Stimulated activated CD4-positive, alpha-beta T cell treated with anti-CD3 and anti-CD28 coated beads, Interleukin-15, amount 100 ng/mL, for 1 hour (primary cell): Measurements from ENCODE around the gene CNPY3.
A peak's percentile ranks its signal among the peaks of the same experiment; 100 is the strongest.
"Not testable (repeated sequence)": the region's sequence is repeated elsewhere in the genome, so short reads cannot be mapped to it uniquely, and the experiment has no call there.

Experiments
- DNase-seq, 2 donors: peaks; one replicate each; pipeline ENCODE4 v3.0.0-alpha.2; 2020; ENCODE audit warnings: low read depth in 1 of 2, low spot score in 1 of 2

Gene CNPY3

DNA sequence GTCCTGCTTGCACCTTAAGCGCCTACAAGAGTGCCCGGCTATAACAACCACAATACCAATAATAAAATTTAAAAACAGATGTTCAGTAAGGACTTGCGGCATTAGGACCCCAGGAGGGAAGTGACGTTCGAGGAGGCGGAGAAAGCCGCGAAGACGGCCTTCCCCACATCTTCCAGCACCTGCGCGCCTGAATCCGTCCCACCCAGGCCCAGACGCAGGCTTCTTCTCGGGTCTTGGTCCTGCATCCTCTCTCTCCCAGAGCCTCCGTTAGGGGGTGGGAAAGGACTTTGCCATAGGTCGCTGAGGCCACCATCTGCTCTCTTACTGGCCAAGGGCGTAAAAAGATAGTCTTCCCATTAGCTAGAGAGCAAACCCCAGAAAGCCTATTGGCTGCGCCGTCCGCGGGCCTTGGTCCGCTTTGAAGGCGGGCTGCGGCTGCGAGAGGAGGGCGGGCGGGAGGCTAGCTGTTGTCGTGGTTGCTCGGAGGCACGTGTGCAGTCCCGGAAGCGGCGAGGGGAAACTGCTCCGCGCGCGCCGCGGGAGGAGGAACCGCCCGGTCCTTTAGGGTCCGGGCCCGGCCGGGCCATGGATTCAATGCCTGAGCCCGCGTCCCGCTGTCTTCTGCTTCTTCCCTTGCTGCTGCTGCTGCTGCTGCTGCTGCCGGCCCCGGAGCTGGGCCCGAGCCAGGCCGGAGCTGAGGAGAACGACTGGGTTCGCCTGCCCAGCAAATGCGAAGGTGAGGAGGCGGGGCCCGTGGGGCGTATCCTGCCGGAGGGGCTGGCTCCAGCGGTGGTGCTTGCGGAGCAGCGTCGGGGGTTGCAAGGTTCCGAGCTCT, at the start of gene CNPY3:
Gene CNPY3 (plus strand): TSS at position 495 of the 835 bp plus-strand sequence. CDS start 91 bp downstream, at position 586.
- DNase-seq = peak; percentile 80 to 88

DNA sequence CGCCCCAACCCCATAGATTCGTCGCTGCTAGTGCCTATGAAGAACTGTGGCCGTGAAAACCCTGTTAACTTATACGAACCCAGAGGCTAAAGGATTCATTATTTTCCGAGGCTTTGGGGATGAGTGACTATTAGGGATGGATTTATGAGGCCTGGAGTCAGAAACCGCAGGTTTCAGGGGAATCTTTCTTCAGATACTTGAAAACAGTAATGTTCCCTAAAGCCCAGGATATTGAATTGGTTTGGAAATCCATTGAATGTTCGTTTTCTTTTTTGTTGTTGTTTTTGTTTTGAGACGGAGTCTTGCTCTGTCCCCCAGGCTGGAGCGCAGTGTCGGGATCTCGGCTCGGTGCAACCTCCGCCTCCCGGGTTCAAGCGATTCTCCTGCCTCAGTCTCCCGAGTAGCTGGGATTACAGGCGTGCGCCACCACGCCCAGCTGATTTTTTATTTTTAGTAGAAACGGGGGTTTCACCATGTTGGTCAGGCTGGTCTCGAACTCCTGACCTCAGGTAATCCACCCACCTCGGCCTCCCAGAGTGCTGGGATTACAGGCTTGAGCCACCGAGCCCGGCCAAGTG, 49.0 kb upstream of the CNPY3 start:
- not testable (repeated sequence) for DNase-seq

DNA sequence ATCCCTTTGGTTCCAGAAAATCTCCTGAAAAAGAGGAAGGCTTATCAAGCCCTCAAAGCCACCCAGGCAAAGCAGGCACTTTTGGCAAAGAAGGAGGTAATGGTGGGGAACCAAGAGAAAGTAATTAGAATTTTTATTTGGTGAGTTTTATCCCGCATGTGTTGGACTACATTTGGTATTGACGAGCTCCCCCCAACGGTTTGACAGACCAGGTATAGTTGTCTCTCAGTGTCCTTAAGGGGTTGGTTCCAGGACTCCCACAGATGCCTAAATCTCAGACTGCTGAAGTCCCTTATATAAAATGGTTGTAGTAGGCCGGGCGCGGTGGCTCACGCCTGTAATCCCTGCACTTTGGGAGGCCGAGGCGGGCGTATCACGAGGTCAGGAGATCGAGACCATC, 48.4 kb upstream of the CNPY3 start:
- not testable (repeated sequence) for DNase-seq

DNA sequence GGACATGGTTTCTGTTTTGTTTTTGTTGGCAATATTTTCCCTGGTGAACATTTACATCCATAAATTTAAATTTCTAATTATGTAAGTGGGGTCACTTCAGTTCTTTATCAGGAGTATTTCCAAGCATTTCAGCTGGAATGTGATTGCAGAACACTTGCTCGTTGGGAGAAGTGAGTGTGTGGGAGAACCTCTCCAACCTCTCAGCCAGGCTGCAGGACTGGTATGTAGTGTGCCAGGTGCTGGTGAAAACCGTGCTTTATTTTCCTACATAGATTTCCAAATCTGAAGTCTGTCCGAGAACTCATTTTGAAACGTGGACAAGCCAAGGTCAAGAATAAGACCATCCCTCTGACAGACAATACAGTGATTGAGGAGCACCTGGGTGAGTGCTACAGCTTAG, 43.6 kb upstream of the CNPY3 start:
- no peak for DNase-seq

DNA sequence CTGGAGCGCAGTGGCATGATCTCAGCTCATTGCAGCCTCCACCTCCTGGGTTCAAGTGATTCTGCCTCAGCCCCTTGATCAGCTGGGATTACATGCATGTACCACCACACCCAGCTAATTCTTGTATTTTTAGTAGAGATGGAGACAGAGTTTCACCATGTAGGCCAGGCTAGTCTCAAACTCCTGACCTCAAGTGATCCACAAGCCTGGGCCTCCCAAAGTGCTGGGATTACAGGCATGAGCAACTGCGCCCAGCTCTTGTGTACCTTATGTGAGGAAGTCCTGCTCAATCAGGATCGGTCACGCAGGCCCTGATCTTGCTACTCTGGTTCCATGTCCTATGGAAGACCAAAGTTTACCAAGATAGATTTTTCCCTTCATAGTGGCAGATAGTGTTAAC, 41.1 kb upstream of the CNPY3 start:
- not testable (repeated sequence) for DNase-seq

DNA sequence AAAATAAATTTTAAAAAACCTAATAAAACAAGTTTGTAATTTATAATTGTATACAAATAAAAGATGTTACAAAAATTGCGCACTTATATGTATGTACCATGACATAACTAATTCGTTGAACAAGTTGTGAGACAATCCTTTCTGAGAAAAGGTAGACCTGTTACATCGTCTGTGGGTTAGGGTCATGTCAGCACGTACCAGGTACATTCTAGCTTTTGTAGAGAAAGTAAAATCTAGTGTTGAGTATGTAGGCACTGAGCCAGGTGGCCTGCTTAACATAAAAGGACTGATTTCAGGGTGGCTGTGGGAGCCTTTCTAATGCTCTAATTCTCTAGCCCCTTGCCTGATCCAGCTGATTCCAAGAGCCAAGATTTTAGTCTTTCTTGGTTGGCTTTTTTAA, 39.5 kb upstream of the CNPY3 start:
- DNase-seq = no peak

DNA sequence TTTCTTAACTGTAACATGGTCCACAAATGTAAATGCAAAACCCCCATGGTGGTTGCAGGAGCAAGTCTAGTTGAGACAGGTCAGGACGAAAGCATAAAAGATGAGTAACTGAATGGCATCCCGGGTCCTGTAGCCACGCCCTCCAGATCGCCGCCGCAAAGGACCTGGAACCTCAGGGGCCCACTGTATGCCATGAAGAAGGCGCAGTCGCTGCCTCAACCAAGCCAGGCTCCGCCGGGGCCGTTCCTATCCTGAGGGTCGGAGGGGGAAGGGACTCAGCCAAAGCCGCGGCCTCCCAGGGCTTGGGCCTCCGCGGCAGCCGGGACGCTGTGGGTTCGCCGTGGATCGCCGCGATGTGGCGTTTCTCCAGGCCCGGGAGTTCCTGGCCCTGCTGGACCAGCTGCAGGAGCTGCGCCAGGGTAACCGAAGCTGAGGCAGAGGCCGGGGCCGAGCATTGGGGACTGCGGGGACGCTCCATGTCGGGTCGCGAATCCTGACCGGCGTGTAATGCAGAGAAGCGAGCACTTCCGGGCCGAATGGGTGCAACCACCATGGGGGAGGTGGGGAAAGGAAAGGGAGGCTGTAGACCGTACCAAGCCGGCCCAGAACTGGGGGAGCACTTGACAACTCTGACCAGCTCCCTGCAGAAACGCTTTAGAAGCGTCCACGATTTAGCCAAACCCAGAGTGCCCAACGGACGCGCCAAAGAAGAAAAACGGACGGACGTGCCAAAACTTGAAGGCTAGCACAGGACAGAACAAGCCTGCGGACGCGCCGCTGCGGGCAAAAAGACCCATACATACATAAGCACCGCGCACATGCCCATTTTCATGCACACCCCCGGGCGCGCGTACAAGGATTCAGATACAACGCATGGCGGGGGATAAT, 38.7 kb upstream of the CNPY3 start:
- peak; percentile 73 to 78 for DNase-seq

DNA sequence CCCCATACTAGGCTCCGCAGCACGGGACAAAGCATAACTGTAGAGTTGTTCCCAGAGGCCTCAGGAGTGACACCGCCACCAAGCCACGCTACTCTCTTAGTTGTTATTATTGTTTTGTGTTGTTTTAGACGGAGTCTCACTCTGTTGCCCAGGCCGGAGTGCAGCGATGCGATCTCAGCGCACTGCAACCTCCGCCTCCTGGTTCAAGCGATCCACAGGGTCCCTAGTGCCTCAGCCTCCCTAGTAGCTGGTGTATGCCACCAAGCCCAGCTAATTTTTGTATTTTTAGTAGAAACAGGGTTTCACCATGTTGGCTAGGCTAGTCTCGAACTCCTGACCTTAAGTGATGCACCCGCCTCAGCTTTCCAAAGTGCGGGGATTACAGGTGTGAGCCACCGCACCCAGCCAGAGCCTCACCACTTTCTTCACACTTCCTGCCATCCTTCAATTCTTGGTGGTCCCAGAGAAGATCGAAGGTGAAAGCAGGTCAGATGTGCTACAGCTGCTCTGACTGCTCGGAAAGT, 38.0 kb upstream of the CNPY3 start:
- no peak for DNase-seq

DNA sequence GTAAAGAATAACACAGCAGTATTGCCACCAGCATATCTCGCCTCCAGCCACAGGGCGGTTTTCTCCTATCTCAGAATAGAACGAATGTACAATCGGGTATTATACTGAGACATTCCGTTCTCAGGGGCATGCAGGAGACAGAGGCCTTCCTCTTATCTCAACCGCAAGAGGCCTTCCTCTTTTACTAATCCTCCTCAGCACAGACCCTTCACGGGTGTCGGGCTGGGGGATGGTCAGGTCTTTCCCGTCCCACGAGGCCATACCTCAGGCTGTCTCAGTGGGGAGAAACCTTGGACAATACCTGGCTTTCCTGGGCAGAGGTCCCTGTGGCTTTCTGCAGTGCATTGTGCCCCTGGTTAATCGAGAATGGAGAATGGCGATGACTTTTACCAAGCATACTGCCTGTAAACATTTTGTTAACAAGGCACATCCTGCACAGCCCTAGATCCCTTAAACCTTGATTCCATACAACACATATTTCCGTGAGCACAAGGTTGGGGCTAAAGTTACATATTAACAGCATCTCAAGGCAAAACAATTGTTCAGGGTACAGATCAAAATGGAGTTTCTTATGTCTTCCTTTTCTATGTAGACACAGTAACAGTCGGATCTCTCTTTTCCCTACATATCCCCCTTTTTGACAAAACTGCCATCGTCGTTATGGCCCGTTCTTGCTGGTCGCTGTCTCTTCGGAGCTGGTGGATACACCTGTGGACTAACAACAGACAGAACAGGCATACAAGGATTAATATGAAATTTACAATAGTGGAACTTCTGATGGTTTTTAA, 35.0 kb upstream of the CNPY3 start:
- DNase-seq = not testable (repeated sequence)

DNA sequence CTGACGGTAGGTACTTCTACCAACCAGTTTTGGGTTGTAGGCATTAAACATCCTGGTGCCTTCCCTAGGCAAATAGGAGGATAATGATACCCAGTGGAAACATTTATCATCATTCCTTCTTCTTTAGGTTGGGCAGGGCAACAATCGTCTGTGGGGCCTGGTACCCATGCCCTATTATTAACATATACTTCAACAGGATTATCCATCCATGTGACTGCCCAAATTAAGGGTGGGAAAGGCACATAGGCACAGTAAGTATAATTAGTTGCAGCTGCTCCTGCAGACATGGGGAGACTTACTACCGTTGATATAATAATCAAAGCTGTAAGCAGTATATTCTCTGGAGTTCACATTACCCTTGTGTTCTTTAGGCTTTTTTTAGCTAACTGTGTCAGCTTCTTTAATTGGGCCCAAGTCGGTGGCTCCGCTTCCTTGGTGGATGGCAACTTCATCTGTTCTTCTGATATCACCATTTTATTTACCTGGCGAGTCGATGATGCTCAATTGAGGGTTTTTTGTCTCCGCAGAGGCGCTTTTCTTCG, 33.0 kb upstream of the CNPY3 start:
- DNase-seq = no peak

DNA sequence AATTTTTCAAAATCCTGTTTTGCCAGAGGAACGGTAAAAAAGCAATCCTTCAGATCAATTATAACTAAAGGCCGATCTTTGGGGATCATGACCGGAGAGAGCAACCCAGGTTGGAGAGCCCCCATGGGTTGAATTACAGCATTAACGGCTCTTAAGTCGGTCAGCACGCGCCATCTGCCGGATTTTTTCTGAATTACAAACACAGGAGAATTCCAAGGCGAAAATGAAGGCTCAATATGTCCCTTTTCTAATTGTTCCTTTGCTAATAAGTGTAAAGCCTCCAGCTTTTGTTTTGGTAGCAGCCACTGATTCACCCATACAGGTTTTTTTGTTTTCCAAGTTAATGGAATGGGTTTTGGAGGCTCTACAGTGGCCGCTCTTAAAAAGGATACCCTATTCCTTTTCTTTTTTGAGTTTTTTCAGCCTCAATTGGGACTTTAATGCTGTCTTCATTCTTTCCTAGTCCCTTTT, 30.4 kb upstream of the CNPY3 start:
- DNase-seq = peak in 1 of 2 donors; percentile 24

DNA sequence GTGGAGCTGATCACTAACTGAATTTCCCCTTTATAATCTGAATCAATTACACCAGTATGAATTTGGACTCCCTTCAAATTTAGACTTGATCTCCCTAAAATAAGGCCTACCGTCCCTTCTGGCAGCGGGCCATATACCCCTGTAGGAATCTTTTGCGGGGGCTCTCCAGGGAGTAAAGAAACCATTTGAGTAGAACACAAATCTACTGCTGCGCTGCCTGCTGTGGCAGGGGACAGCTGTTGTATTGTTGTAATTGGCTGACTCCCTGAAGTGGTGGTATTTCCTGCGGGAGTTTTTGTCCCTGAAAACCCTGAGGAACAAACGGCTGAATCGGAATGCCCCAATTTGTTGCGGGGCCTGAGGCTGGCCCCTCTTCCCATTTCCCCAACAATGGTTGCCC, 29.4 kb upstream of the CNPY3 start:
- DNase-seq = no peak

DNA sequence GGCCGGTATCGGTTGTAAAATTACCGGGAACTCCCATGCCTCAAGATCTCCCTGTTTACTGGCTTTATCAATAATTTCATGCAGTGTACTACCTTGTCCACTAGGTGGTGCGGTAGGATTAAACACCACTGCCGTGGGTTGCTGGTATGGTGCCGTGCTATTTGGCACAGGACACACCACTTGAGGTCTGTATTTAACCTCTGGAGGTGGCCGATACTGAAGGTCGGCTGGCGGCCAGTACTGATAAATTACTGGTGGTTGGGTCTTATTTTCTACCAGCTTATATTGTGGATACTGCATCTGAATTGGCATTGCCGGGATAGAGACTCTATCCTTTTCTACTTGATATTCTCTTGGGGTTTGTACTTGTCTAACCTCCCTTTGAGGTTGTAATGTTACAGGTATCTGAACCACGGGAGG, 27.7 kb upstream of the CNPY3 start:
- DNase-seq = peak in 1 of 2 donors; percentile 47

DNA sequence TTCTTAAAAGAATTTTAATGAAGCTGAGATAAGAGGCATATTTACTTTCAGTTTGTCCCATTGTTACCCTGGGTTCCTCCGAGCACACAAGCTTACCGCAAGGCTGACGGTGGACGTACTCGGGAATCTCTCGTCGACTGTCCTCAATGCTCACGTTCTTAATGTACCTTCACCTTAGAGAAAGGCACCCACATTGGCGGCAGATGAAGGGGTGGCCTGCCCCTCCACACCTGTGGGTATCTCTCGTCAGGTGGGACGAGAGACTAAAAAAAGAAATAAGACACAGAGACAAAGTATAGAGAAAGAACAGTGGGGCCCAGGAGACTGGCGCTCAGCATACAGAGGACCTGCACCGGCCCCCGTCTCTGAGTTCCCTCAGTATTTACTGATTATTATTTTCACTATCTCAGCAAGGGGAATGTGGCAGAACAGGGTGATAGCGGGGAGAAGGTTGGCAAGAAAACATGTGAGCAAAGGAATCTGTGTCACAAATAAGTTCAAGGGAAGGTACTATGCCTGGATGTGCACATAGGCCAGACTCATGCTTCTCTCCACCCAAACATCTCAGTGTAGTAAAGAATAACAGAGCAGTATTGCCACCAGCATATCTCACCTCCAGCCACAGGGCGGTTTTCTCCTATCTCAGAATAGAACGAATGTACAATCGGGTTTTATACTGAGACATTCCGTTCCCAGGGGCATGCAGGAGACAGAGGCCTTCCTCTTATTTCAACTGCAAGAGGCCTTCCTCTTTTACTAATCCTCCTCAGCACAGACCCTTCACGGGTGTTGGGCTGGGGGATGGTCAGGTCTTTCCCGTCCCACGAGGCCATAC, 26.6 kb upstream of the CNPY3 start:
- DNase-seq = not testable (repeated sequence)

DNA sequence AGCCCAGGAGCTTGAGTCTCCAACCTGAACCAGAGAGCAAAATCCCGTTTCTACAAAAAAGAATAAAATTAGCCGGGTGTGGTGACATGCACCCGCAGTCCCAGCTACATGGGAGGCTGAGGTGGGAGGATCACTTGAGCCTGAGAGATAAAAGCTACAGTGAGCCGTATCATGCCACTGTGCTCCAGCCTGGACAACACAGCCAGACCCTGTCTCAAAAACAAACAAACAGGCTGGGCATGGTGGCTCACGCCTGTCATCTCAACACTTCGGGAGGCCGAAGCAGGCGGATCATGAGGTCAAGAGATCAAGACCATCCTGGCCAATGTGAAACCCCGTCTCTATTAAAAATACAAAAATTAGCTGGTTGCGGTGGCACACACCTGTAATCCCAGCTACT, 24.8 kb upstream of the CNPY3 start:
- DNase-seq = no peak

DNA sequence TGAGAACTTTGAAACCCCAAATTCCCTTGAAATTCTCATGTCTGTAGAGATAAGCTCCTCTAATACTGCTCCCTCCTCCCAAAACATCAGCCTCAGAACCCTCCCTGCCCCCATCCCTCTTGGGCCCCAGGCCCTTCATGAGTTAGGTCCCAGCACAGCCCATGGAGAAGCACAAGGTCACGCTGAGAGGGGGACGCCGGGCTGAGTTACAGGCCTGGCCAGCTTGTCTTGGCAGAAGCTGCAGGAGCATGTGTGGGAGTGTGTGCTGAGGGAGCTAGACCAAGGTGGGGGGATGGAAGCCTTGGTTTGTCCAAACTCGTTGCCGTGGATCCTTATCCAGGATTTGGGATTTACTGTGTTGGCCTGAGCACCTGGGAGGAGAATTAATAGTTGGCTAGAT, 21.9 kb upstream of the CNPY3 start:
- no peak for DNase-seq

DNA sequence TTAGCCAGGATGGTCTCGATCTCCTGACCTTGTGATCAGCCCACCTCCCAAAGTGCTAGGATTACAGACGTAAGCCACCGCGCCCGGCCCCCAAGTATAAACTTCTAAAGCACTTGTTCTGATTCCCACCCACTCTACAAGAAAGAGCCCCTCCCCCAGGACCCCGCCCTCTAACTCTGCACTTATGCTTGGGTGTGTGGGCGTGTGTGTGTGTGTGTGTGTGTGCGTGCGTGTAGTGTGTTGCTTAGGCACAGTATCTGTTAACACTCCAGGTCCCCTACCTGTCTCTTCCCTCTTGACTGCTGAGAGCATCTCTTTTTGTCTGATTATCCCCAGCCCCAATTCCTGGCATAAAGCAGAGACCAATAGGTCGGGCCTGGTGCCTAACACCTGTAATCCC, 19.4 kb upstream of the CNPY3 start:
- DNase-seq = no peak

DNA sequence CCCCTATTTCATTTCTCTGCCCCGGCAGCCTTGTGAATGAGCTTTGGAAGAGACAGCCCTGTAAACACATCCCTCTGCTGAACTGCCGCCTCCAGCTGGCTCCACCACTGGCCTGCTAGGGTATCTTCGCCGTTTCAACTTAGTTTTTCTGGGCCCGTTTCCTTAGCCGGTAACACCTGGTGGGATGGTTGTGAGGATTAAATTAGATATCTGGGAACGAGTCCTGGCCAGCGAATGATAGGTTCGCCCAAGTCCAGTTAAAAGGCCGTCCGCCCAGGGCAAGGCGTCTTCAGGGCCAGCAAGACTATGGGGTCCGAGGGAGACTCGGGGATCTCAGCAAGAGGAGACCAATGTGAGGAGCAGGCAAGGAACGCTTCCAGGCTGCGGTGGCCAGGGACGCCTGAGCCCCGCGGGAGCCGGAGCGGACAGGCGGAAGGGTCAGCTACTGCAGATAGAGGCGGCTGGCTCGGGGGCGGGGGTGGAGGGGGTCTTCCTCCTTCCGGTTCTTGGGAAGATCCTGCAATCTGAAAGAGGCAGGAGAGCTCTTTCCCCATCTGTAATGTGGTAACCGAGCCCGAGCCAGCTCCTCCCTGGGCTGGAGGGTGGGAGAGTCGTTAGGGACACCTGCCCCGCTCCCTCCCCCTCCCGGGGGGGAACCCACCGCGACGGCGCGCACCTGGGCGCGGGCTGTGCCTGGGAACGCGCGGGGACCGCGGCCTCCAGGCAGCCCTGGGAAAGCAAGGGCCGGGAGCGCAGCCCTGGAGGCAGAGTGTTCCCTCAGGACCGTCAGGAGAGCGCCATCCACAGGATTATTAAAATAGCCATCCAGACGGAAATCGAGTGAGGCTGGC, 17.9 kb upstream of the CNPY3 start:
- no peak for DNase-seq
